DOHH2 (cell line): Measurements from ENCODE around the gene L1CAM.

Experiments used
- H3F3A ChIP-seq: fragments of 200-600 bp; sonication (generic), shearing (Covaris generic); 2 replicates; pipeline ENCODE4 v1.6.0; 2016; ENCODE audit warnings: antibody characterized with exemption, mild to moderate bottlenecking; ENCODE audit not compliant: control insufficient read depth, insufficient read depth
- H3K27ac ChIP-seq: fragments of 200-600 bp; sonication (generic); 2 replicates; pipeline ENCODE4 v1.5.1; 2014; ENCODE audit warnings: low read depth, mild to moderate bottlenecking, low read length, moderate library complexity
- H3K27me3 ChIP-seq: fragments of 200-600 bp; sonication (generic); 2 replicates; pipeline ENCODE4 v1.6.1; 2014; ENCODE audit warnings: mild to moderate bottlenecking, low read length, mixed read lengths; ENCODE audit not compliant: control insufficient read depth
- H3K36me3 ChIP-seq: fragments of 200-600 bp; sonication (generic); 2 replicates; pipeline ENCODE4 v1.6.1; 2014; ENCODE audit warnings: mild to moderate bottlenecking, low read length, moderate library complexity, mixed read lengths; ENCODE audit not compliant: control insufficient read depth
- H3K4me1 ChIP-seq: fragments of 200-600 bp; sonication (generic); 2 replicates; pipeline ENCODE4 v1.6.1; 2014; ENCODE audit warnings: mild to moderate bottlenecking, low read length, mixed read lengths; ENCODE audit not compliant: control insufficient read depth
- H3K4me2 ChIP-seq: fragments of 200-600 bp; sonication (generic); 2 replicates; pipeline ENCODE4 v1.6.0; 2014; ENCODE audit warnings: mild to moderate bottlenecking, low read length, moderate library complexity
- H3K4me3 ChIP-seq: fragments of 200-600 bp; sonication (generic); 2 replicates; pipeline ENCODE4 v1.5.1; 2014; ENCODE audit warnings: mild to moderate bottlenecking, low read length, mixed read lengths
- H3K79me2 ChIP-seq: fragments of 200-600 bp; sonication (generic); 2 replicates; pipeline ENCODE4 v1.6.1; 2014; ENCODE audit warnings: mild to moderate bottlenecking, low read length, mixed read lengths; ENCODE audit not compliant: control insufficient read depth
- H3K9me2 ChIP-seq: fragments of 200-600 bp; sonication (generic); replicated peaks from 2 replicates; pipeline ENCODE4 v1.6.1; 2014; ENCODE audit warnings: mild to moderate bottlenecking, low read length, mixed read lengths; ENCODE audit not compliant: control insufficient read depth
- H3K9me3 ChIP-seq: fragments of 200-600 bp; sonication (generic); 2 replicates; pipeline ENCODE4 v1.6.1; 2014; ENCODE audit warnings: antibody characterized with exemption, low read length, mixed read lengths; ENCODE audit not compliant: control insufficient read depth, insufficient read depth
- H4K20me1 ChIP-seq: fragments of 200-600 bp; sonication (generic); 2 replicates; pipeline ENCODE4 v1.6.0; 2014; ENCODE audit warnings: low read depth, mild to moderate bottlenecking, antibody characterized with exemption, low read length, moderate library complexity; ENCODE audit not compliant: control insufficient read depth, insufficient read depth
- CTCF ChIP-seq: fragments of 200-600 bp; sonication (generic); IDR thresholded peaks from one replicate; pipeline ENCODE4 v1.5.1; 2014; ENCODE audit warnings: antibody characterized with exemption, mild to moderate bottlenecking, low read depth, low read length; ENCODE audit not compliant: poor library complexity, severe bottlenecking
- EZH2phosphoT487 ChIP-seq: fragments of 200-600 bp; sonication (generic); IDR thresholded peaks from 2 replicates; pipeline ENCODE4 v1.6.1; 2017; ENCODE audit warnings: borderline replicate concordance, mild to moderate bottlenecking, antibody characterized with exemption, low read length, moderate library complexity, mixed read lengths

L1CAM gene

GRCh38 chrX:153830640-153831428, 55.1 kb downstream of the L1CAM start:
- H3K9me3 ChIP-seq: no peaks in the 10 kb centered on the region
- no peak overlapping the region for H3K4me3 ChIP-seq
- no peak overlapping the region for H3K27ac ChIP-seq
- no peak overlapping the region for H3K4me2 ChIP-seq
- no peaks in the 10 kb centered on the region for H3K36me3 ChIP-seq
- H3K27me3 ChIP-seq: peaks cover 11% of the 10 kb centered on the region
- H4K20me1 ChIP-seq: no peaks in the 10 kb centered on the region
- H3K79me2 ChIP-seq: no peaks in the 10 kb centered on the region
- no peak for TF ChIP-seq EZH2phosphoT487
- no peak for TF ChIP-seq CTCF
- no peaks in the 10 kb centered on the region for H3F3A ChIP-seq
- H3K4me1 ChIP-seq: no peaks in the 10 kb centered on the region
- no peaks in the 10 kb centered on the region for H3K9me2 ChIP-seq

- Histone ChIP-seq H4K20me1 (no peaks in the 10 kb centered on the region), H3K9me3 (no peaks in the 10 kb centered on the region), H3F3A (no peaks in the 10 kb centered on the region), H3K4me2 (no peak within 1 kb of the TSS), H3K27ac (no peak within 1 kb of the TSS), H3K36me3 (no peaks in the 10 kb centered on the region), H3K27me3 (peaks cover 11% of the 10 kb centered on the region), H3K79me2 (no peaks in the 10 kb centered on the region), H3K4me1 (no peaks in the 10 kb centered on the region), H3K4me3 (no peak within 1 kb of the TSS), H3K9me2 (no peaks in the 10 kb centered on the region)
- TF ChIP-seq EZH2phosphoT487 (no peak), CTCF (no peak)
These were observed 56.0 kb downstream of the L1CAM start, which contains the start of gene PDZD4 for GRCh38 chrX:153829799-153830639. Gene PDZD4, minus strand, starts transcription at chrX:153830544. Its CDS starts 246 bp downstream, at chrX:153830298.

GRCh38 chrX:153829549-153829798, 56.5 kb downstream of the L1CAM start:
- Histone ChIP-seq H3K27ac (no peak overlapping the region), H3K4me3 (no peak overlapping the region), H3F3A (no peaks in the 10 kb centered on the region), H3K27me3 (peaks cover 11% of the 10 kb centered on the region), H4K20me1 (no peaks in the 10 kb centered on the region), H3K79me2 (no peaks in the 10 kb centered on the region), H3K9me3 (no peaks in the 10 kb centered on the region), H3K36me3 (no peaks in the 10 kb centered on the region), H3K9me2 (no peaks in the 10 kb centered on the region), H3K4me1 (no peaks in the 10 kb centered on the region), H3K4me2 (no peak overlapping the region)
- TF ChIP-seq CTCF (no peak), EZH2phosphoT487 (no peak)
